GM23248 (cell line): ENCODE results near the gene PEPD. TPM values are rescaled to one million over a fixed set of nuclear protein-coding genes. Genes with fewer than 3 reads are reported as not detected.
"Not testable (repeated sequence)": the region's sequence is repeated elsewhere in the genome, so short reads cannot be mapped to it uniquely, and the experiment has no call there.

ENCODE experiments used
- DNase-seq: peaks from one replicate; pipeline ENCODE4 v3.0.0-alpha.2; 2015
- H2AFZ ChIP-seq: fragments of 200-600 bp; sonication (generic); 2 replicates; pipeline ENCODE4 v1.6.1; 2016; ENCODE audit warnings: antibody characterized with exemption
- H3F3A ChIP-seq: fragments of 200-600 bp; sonication (generic); 2 replicates; pipeline ENCODE4 v1.6.1; 2016; ENCODE audit warnings: mild to moderate bottlenecking, antibody characterized with exemption, mixed run types; ENCODE audit not compliant: insufficient read depth
- H3K27ac ChIP-seq: fragments of 200-600 bp; sonication (generic); 2 replicates; pipeline ENCODE4 v1.5.1; 2016; ENCODE audit warnings: mild to moderate bottlenecking
- H3K27me3 ChIP-seq: fragments of 200-600 bp; sonication (generic); replicated peaks from 2 replicates; pipeline ENCODE4 v1.6.1; 2016; ENCODE audit warnings: mild to moderate bottlenecking; ENCODE audit not compliant: insufficient read depth
- H3K36me3 ChIP-seq: fragments of 200-600 bp; sonication (generic); 2 replicates; pipeline ENCODE4 v1.6.1; 2016; ENCODE audit warnings: low read depth, mild to moderate bottlenecking
- H3K4me1 ChIP-seq: fragments of 200-600 bp; sonication (generic); 2 replicates; pipeline ENCODE4 v1.6.1; 2016; ENCODE audit warnings: mild to moderate bottlenecking; ENCODE audit not compliant: insufficient read depth
- H3K4me2 ChIP-seq: fragments of 200-600 bp; sonication (generic); one replicate; pipeline ENCODE4 v1.6.1; 2016; ENCODE audit warnings: mild to moderate bottlenecking; ENCODE audit not compliant: unreplicated experiment
- H3K4me3 ChIP-seq: fragments of 200-600 bp; sonication (generic); 2 replicates; pipeline ENCODE4 v1.5.1; 2016; ENCODE audit warnings: mild to moderate bottlenecking
- H3K79me2 ChIP-seq: fragments of 200-600 bp; sonication (generic); 2 replicates; pipeline ENCODE4 v1.6.1; 2016; ENCODE audit warnings: mild to moderate bottlenecking; ENCODE audit not compliant: insufficient read depth
- H3K9ac ChIP-seq: fragments of 200-600 bp; sonication (generic); 2 replicates; pipeline ENCODE4 v1.6.1; 2016; ENCODE audit warnings: mild to moderate bottlenecking
- H3K9me2 ChIP-seq: fragments of 200-600 bp; sonication (generic); 2 replicates; pipeline ENCODE4 v1.6.1; 2016; ENCODE audit warnings: mixed run types, mild to moderate bottlenecking, moderate library complexity; ENCODE audit not compliant: insufficient read depth
- H3K9me3 ChIP-seq: fragments of 200-600 bp; sonication (generic); one replicate; pipeline ENCODE4 v1.6.1; 2017; ENCODE audit warnings: low read depth
- H4K20me1 ChIP-seq: fragments of 200-600 bp; sonication (generic); 2 replicates; pipeline ENCODE4 v1.6.0; 2016; ENCODE audit not compliant: insufficient read depth
- EZH2 ChIP-seq: fragments of 200-600 bp; sonication (generic); IDR thresholded peaks from 2 replicates; pipeline ENCODE4 v1.6.1; 2018; ENCODE audit warnings: antibody characterized with exemption, mild to moderate bottlenecking; ENCODE audit not compliant: insufficient read depth, poor library complexity, severe bottlenecking
- EZH2phosphoT487 ChIP-seq: fragments of 200-600 bp; sonication (generic); IDR thresholded peaks from 2 replicates; pipeline ENCODE4 v1.6.1; 2018; ENCODE audit warnings: antibody characterized with exemption, moderate library complexity, mild to moderate bottlenecking, low read depth; ENCODE audit not compliant: insufficient read depth
- WGBS, 2 experiments: methylation state at CpG; one replicate each; pipeline ENCODE4 v1.1.6; 2015 to 2017; ENCODE audit warnings: low lambda C conversion rate in 2 of 2, low coverage in 1 of 2; ENCODE audit errors: missing lambda C conversion rate in 2 of 2; 5-methylcytosine and 5-hydroxymethylcytosine counted together
- in situ Hi-C: fragments of 300-500 bp; cut with MboI; formaldehyde crosslinking; loops from 2 replicates; pipeline ENCODE4 v1.15.0; 2020
- polyA plus RNA-seq: library from polyadenylated mRNA; unstranded; fragments of >200 nt; fragmentation: Nextera tagmentation; extraction: Ambion mirVana; gene quantifications from 2 replicates; pipeline ENCODE4 v1.2.1, GENCODE V29; 2016
- total RNA-seq: library from RNA; depleted of rRNA; stranded (reverse); fragments of >200 nt; shearing (Covaris generic); gene quantifications from 2 replicates; pipeline ENCODE4 v1.2.3, GENCODE V29; 2014

Gene PEPD
- total and polyA plus RNA-seq, 2 experiments from 2014 or later = 54.8 to 86.5 TPM

- Histone ChIP-seq H3K36me3 (no peaks in the 10 kb centered on the region), H3F3A (no peaks in the 10 kb centered on the region), H3K4me2 (no peak overlapping the region), H3K27ac (no peak overlapping the region), H4K20me1 (no peaks in the 10 kb centered on the region), H3K27me3 (no peaks in the 10 kb centered on the region), H3K79me2 (no peaks in the 10 kb centered on the region), H3K9ac (no peak overlapping the region), H3K9me3 (no peaks in the 10 kb centered on the region), H2AFZ (no peak overlapping the region), H3K9me2 (no peaks in the 10 kb centered on the region), H3K4me1 (no peaks in the 10 kb centered on the region), H3K4me3 (no peak overlapping the region)
- WGBS, 2 experiments = 82 to 84% methylated on average over 29 of the region's 29 CpGs
- TF ChIP-seq EZH2phosphoT487 (no peak), EZH2 (no peak)
- in situ Hi-C loops = no loop called here
- no peak for DNase-seq
Observed at GRCh38 chr19:33496038-33496895, 25.3 kb downstream of the PEPD start.

GRCh38 chr19:33493401-33494275 lies 28.0 kb downstream of the PEPD start:
- no peak overlapping the region for H3K27ac ChIP-seq
- H3K4me1 ChIP-seq = no peaks in the 10 kb centered on the region
- H3K36me3 ChIP-seq = no peaks in the 10 kb centered on the region
- TF ChIP-seq EZH2 (no peak), EZH2phosphoT487 (no peak)
- no peaks in the 10 kb centered on the region for H3K9me3 ChIP-seq
- H3K4me3 ChIP-seq = no peak overlapping the region
- no peaks in the 10 kb centered on the region for H3K27me3 ChIP-seq
- in situ Hi-C loops = no loop called here
- H3K79me2 ChIP-seq = no peaks in the 10 kb centered on the region
- H3K9ac ChIP-seq = no peak overlapping the region
- no peaks in the 10 kb centered on the region for H3F3A ChIP-seq
- 91 to 93% methylated on average over 14 of the region's 14 CpGs for WGBS, 2 experiments
- H4K20me1 ChIP-seq = no peaks in the 10 kb centered on the region
- DNase-seq = no peak
- H3K4me2 ChIP-seq = no peak overlapping the region
- no peak overlapping the region for H2AFZ ChIP-seq
- H3K9me2 ChIP-seq = no peaks in the 10 kb centered on the region

GRCh38 chr19:33492951-33493350 lies 28.6 kb downstream of the PEPD start:
- Histone ChIP-seq H3K4me2 (no peak overlapping the region), H3K36me3 (no peaks in the 10 kb centered on the region), H3K9me2 (no peaks in the 10 kb centered on the region), H3F3A (no peaks in the 10 kb centered on the region), H3K27ac (no peak overlapping the region), H3K9me3 (no peaks in the 10 kb centered on the region), H3K4me3 (no peak overlapping the region), H3K27me3 (no peaks in the 10 kb centered on the region), H2AFZ (no peak overlapping the region), H3K9ac (no peak overlapping the region), H4K20me1 (no peaks in the 10 kb centered on the region), H3K4me1 (no peaks in the 10 kb centered on the region), H3K79me2 (no peaks in the 10 kb centered on the region)
- WGBS, 2 experiments = 94 to 96% methylated on average over 8 of the region's 8 CpGs
- DNase-seq = no peak
- TF ChIP-seq EZH2phosphoT487 = no peak
- TF ChIP-seq EZH2 = no peak
- in situ Hi-C loops = no loop called here

- TF ChIP-seq EZH2phosphoT487 = no peak
- no peak for TF ChIP-seq EZH2
- Histone ChIP-seq H3K9me3 (no peaks in the 10 kb centered on the region), H2AFZ (no peak overlapping the region), H3K9me2 (no peaks in the 10 kb centered on the region), H3K9ac (no peak overlapping the region), H3K79me2 (no peaks in the 10 kb centered on the region), H4K20me1 (no peaks in the 10 kb centered on the region), H3K4me3 (no peak overlapping the region), H3F3A (no peaks in the 10 kb centered on the region), H3K4me1 (no peaks in the 10 kb centered on the region), H3K4me2 (no peak overlapping the region), H3K27ac (no peak overlapping the region), H3K36me3 (no peaks in the 10 kb centered on the region), H3K27me3 (no peaks in the 10 kb centered on the region)
- in situ Hi-C loops = no loop called here
- WGBS, 2 experiments = 90 to 93% methylated on average over 5 to 7 of the region's 7 CpGs
- no peak for DNase-seq
Observed at GRCh38 chr19:33492090-33492489, 29.5 kb downstream of the PEPD start.

- H3K27ac ChIP-seq, H3K36me3 ChIP-seq, H4K20me1 ChIP-seq, H3K9me3 ChIP-seq, H3K9ac ChIP-seq, in situ Hi-C loops, H3K4me3 ChIP-seq, H3F3A ChIP-seq, H3K9me2 ChIP-seq, H3K4me2 ChIP-seq, H2AFZ ChIP-seq, H3K79me2 ChIP-seq, H3K4me1 ChIP-seq, H3K27me3 ChIP-seq, DNase-seq: not testable (repeated sequence)
- 93 to 96% methylated on average over 8 of the region's 8 CpGs for WGBS, 2 experiments
Observed at GRCh38 chr19:33490596-33490995, 31.0 kb downstream of the PEPD start.
